ENCODE results near the gene PRSS56.

DNA sequence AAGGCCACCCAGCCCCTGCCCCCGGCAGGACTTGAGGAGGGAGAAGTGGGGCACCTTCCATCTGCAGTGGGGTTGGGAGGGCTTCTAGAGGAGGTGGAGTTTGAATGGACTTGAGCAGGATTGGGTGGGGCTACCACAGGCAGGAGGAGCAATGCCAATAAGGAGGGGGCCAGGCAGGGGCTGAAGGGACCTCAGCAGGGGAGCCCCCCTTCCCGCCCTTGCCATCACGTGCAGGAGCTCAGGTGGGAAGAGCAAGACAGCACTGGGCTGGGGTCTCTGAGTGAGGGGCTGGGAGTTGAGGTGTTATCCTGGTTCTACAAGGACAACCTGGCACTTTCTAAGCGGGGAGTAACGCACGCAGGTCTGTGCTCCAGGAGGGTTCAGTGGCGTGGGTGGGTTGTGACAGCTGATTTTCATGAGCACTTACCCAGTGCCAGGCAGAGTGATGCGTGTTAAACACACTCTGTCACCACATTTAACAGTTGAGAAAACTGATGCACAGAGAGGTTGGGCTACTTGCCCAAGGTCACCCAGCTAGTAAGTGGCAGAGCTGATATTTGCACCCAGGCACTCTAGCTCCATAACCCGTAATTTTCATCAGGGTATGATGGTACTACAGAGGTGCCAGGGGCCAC lies 10.6 kb downstream of the PRSS56 start:
- TF ChIP-seq, protein P1, sequence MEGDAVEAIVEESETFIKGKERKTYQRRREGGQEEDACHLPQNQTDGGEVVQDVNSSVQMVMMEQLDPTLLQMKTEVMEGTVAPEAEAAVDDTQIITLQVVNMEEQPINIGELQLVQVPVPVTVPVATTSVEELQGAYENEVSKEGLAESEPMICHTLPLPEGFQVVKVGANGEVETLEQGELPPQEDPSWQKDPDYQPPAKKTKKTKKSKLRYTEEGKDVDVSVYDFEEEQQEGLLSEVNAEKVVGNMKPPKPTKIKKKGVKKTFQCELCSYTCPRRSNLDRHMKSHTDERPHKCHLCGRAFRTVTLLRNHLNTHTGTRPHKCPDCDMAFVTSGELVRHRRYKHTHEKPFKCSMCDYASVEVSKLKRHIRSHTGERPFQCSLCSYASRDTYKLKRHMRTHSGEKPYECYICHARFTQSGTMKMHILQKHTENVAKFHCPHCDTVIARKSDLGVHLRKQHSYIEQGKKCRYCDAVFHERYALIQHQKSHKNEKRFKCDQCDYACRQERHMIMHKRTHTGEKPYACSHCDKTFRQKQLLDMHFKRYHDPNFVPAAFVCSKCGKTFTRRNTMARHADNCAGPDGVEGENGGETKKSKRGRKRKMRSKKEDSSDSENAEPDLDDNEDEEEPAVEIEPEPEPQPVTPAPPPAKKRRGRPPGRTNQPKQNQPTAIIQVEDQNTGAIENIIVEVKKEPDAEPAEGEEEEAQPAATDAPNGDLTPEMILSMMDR (IDR thresholded peaks at IDR 0.05): no peak
- TF ChIP-seq POLR2A (IDR thresholded peaks at IDR 0.05): no peak

Data from heart left ventricle (tissue), 13 donors.